ENCODE measurements around the gene SCNN1A. TPM values are rescaled to one million over a fixed set of nuclear protein-coding genes. Genes with fewer than 3 reads are reported as not detected.

Gene SCNN1A
- total and polyA plus RNA-seq, 4 experiments from 2014 or later: 0.24 to 1.3 (median 0.60) TPM

DNA sequence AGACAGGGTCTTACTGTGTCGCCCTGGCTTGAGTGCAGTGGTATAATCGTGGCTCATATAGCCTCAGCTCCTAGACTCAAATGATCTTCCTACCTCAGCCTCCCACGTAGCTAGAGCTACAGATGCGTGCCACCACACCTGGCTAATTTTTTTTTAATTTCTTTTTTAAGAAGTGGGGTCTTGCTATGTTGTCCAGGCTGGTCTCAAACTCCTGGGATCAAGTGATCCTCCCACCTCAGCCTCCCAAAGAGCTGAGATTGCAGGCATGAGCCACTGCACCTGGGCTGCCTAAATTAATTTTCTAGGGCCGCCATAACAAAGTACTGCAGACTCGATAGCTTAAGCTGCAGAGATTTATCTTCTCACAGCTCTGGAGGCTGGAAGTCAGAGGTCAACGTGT, 17.7 kb upstream of the SCNN1A start:
- no peak overlapping the region for H3K4me3 Mint-ChIP-seq
- H3K4me1 ChIP-seq (ENCODE audit: insufficient read depth, low read length): no peaks in the 10 kb centered on the region
- ChIA-PET POLR2A (ENCODE audit: partially characterized antibody) (no interaction called here), CTCF (ENCODE audit: partially characterized antibody) (interaction anchor here (1.2 kb wide), 1 partner anchor 25 kb away, joined by 3 read pairs; no protein-coding TSS in a partner anchor)
- intact Hi-C loops (cut with micrococcal nuclease): no loop called here
- no peaks in the 10 kb centered on the region for H3K36me3 Mint-ChIP-seq
- H3K4me1 Mint-ChIP-seq: no peaks in the 10 kb centered on the region
- DNase-seq: no peak
- no peak overlapping the region for H3K27ac ChIP-seq (ENCODE audit: low read depth, low read length)
- H3K4me3 ChIP-seq (ENCODE audit: low read length in 2 of 2): no peak overlapping the region
- H3K27me3 Mint-ChIP-seq: no peaks in the 10 kb centered on the region
- no peaks in the 10 kb centered on the region for H3K9me3 ChIP-seq (ENCODE audit: control insufficient read depth in 1 of 2, low read length in 2 of 2)
- no peaks in the 10 kb centered on the region for H3K9me3 Mint-ChIP-seq
- H3K27me3 ChIP-seq (ENCODE audit: insufficient read depth, low read length): no peaks in the 10 kb centered on the region
- no peaks in the 10 kb centered on the region for H3K36me3 ChIP-seq (ENCODE audit: insufficient read depth, low read length)
- H3K27ac Mint-ChIP-seq: no peak overlapping the region

DNA sequence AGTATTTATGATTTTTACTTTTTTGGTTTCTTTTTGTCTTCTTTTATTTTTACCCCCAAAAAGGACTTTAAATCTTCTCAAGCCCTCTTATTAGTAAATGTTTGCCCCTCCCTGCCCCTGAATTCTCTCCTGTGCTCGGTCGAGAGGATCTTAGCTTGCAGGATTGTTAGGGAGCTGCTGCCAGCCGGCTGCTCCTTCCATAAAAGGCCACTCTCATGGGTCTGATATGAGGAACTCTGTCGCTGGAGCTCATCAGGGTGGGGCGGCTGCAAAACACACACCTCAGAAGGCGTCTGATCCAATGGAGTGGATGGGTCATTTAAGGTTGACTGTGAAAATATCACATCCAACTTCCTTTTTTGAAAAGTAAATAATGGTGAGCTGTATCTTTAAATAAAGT, 17.1 kb upstream of the SCNN1A start:
- Histone ChIP-seq H3K4me3 (ENCODE audit: low read length in 2 of 2) (no peak overlapping the region), H3K9me3 (ENCODE audit: control insufficient read depth in 1 of 2, low read length in 2 of 2) (no peaks in the 10 kb centered on the region), H3K36me3 (ENCODE audit: insufficient read depth, low read length) (no peaks in the 10 kb centered on the region), H3K4me1 (ENCODE audit: insufficient read depth, low read length) (no peaks in the 10 kb centered on the region), H3K27me3 (ENCODE audit: insufficient read depth, low read length) (no peaks in the 10 kb centered on the region), H3K27ac (ENCODE audit: low read depth, low read length) (no peak overlapping the region)
- no peak overlapping the region for H3K27ac Mint-ChIP-seq
- H3K36me3 Mint-ChIP-seq: no peaks in the 10 kb centered on the region
- no peak for DNase-seq
- H3K27me3 Mint-ChIP-seq: peaks cover 0 to 2% of the 10 kb centered on the region in 2 donors
- intact Hi-C loops (cut with micrococcal nuclease): no loop called here
- POLR2A ChIA-PET (ENCODE audit: partially characterized antibody): no interaction called here
- no peak overlapping the region for H3K4me3 Mint-ChIP-seq
- peaks cover 0 to 1% (median 0%) of the 10 kb centered on the region in 8 donors for H3K9me3 Mint-ChIP-seq
- CTCF ChIA-PET (ENCODE audit: partially characterized antibody): interaction anchor here (1.2 kb wide), 1 partner anchor 25 kb away, joined by 3 read pairs; no protein-coding TSS in a partner anchor
- H3K4me1 Mint-ChIP-seq: no peaks in the 10 kb centered on the region

DNA sequence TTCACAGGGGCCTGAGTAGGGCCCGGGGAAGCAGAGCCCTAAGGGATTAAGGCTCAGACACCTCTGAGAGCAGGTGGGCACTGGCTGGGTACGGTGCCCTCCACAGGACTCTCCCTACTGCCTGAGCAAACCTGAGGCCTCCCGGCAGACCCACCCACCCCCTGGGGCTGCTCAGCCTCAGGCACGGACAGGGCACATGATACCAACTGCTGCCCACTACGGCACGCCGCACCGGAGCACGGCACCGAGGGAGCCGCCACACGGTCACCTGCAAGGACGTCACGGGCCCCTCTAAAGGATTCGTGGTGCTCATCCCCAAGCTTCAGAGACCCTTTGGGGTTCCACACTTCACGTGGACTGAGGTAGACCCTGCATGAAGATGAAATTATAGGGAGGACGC, 15.7 kb upstream of the SCNN1A start:
- DNase-seq: no peak
- ChIA-PET CTCF (ENCODE audit: partially characterized antibody) (no interaction called here), POLR2A (ENCODE audit: partially characterized antibody) (no interaction called here)
- H3K4me3 ChIP-seq (ENCODE audit: low read length in 2 of 2): no peak overlapping the region
- no peaks in the 10 kb centered on the region for H3K27me3 ChIP-seq (ENCODE audit: insufficient read depth, low read length)
- no peaks in the 10 kb centered on the region for H3K36me3 ChIP-seq (ENCODE audit: insufficient read depth, low read length)
- no peaks in the 10 kb centered on the region for H3K4me1 ChIP-seq (ENCODE audit: insufficient read depth, low read length)
- H3K9me3 ChIP-seq (ENCODE audit: control insufficient read depth in 1 of 2, low read length in 2 of 2): no peaks in the 10 kb centered on the region
- intact Hi-C loops (cut with micrococcal nuclease): no loop called here
- Mint-ChIP-seq H3K27me3 (peaks cover 0 to 5% of the 10 kb centered on the region in 2 donors), H3K9me3 (peaks cover 0 to 1% (median 0%) of the 10 kb centered on the region in 8 donors), H3K36me3 (no peaks in the 10 kb centered on the region), H3K27ac (no peak overlapping the region), H3K4me1 (no peaks in the 10 kb centered on the region), H3K4me3 (no peak overlapping the region)
- no peak overlapping the region for H3K27ac ChIP-seq (ENCODE audit: low read depth, low read length)

DNA sequence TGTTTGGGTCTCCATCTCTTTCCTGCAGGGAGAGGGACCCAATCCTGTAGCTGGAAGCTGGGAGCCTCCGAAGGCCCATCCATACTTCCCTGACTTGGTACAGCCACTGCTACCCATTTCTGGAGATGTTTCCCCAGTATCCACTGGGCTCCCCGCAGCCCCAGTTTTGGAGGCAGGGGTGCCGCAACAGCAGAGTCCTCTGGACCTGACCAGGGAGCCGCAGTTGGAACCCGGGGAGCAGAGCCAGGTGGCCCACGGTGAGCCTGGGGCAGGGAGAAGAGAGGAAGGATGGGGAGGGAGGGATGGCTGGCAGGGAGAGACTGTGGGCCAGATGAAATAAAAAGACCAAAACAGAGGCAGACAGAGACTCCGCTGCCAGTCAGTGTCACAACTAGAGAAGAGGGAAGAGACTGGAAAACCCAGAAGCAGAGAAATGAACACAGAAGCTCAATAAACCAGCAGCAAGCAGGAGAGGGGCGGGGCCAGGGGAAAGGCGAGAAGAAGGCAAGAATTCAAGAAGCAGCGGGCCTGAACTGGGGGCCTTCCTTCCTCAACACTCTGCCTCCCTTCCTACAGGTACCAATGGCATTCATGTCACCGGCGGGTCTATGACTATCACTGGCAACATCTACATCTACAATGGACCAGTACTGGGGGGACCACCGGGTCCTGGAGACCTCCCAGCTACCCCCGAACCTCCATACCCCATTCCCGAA, 14.9 kb upstream of the SCNN1A start:
- Histone ChIP-seq H3K27ac (ENCODE audit: low read depth, low read length) (no peak overlapping the region), H3K4me1 (ENCODE audit: insufficient read depth, low read length) (no peaks in the 10 kb centered on the region), H3K4me3 (ENCODE audit: low read length in 2 of 2) (no peak overlapping the region), H3K27me3 (ENCODE audit: insufficient read depth, low read length) (no peaks in the 10 kb centered on the region), H3K36me3 (ENCODE audit: insufficient read depth, low read length) (no peaks in the 10 kb centered on the region), H3K9me3 (ENCODE audit: control insufficient read depth in 1 of 2, low read length in 2 of 2) (no peaks in the 10 kb centered on the region)
- no peaks in the 10 kb centered on the region for H3K4me1 Mint-ChIP-seq
- H3K36me3 Mint-ChIP-seq: no peaks in the 10 kb centered on the region
- CTCF ChIA-PET (ENCODE audit: partially characterized antibody): no interaction called here
- intact Hi-C loops (cut with micrococcal nuclease): no loop called here
- H3K4me3 Mint-ChIP-seq: no peak overlapping the region
- peaks cover 1 to 6% of the 10 kb centered on the region in 2 donors for H3K27me3 Mint-ChIP-seq
- peak overlapping the region in 1 of 7 donors; percentile 74 for H3K27ac Mint-ChIP-seq
- H3K9me3 Mint-ChIP-seq: peaks cover 0 to 1% (median 0%) of the 10 kb centered on the region in 8 donors
- DNase-seq: no peak
- POLR2A ChIA-PET (ENCODE audit: partially characterized antibody): no interaction called here

DNA sequence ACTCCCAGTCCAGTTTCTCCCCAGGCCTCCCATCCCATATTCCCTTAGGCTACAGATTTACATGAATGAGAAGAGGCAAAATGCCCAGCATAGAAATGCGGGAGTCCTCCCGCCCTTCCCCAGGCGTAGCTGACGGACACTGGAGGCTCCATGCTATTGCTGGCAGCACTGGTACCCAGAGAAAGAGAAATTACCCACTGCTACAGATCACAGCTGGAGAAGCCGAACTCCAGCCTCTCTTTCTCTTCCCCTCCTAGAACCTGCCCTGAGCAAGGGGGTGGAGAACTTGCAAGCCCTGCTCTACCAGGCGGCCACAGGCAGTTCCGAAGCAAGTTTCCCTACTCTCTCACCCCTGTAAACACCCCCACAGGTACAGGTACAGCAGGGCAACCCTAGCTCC, 12.2 kb upstream of the SCNN1A start:
- H3K27me3 ChIP-seq (ENCODE audit: insufficient read depth, low read length): peaks cover 12% of the 10 kb centered on the region
- no peak overlapping the region for H3K4me3 ChIP-seq (ENCODE audit: low read length in 2 of 2)
- ChIA-PET POLR2A (ENCODE audit: partially characterized antibody) (no interaction called here), CTCF (ENCODE audit: partially characterized antibody) (no interaction called here)
- H3K27me3 Mint-ChIP-seq: peaks cover 7 to 15% of the 10 kb centered on the region in 2 donors
- H3K4me1 Mint-ChIP-seq: peaks cover 0 to 6% (median 2%) of the 10 kb centered on the region in 4 donors
- H3K36me3 ChIP-seq (ENCODE audit: insufficient read depth, low read length): no peaks in the 10 kb centered on the region
- H3K4me1 ChIP-seq (ENCODE audit: insufficient read depth, low read length): peaks cover 4% of the 10 kb centered on the region
- no peak for DNase-seq
- no peak overlapping the region for H3K27ac ChIP-seq (ENCODE audit: low read depth, low read length)
- no peak overlapping the region for H3K4me3 Mint-ChIP-seq
- H3K27ac Mint-ChIP-seq: no peak overlapping the region
- H3K9me3 ChIP-seq (ENCODE audit: control insufficient read depth in 1 of 2, low read length in 2 of 2): no peaks in the 10 kb centered on the region
- intact Hi-C loops (cut with micrococcal nuclease): no loop called here
- no peaks in the 10 kb centered on the region for H3K36me3 Mint-ChIP-seq
- H3K9me3 Mint-ChIP-seq: peaks cover 0 to 1% (median 0%) of the 10 kb centered on the region in 8 donors

DNA sequence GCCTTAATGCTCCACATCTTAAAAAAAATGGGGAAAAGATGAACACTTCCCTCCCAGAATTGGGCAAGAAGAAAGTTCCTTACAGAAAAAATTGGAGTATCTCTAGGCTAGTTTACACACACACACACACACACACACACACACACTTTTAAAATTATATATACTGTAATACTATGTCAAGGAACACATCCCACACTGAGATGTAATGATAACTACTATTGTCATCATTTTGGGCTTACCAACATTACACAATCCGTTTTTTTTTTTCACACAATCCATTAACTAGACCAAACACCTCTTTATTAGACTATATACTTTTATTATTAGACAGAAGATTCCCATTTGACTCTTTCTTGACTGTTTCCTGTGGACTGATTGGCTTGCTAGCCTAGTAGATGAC, 11.1 kb upstream of the SCNN1A start:
- POLR2A ChIA-PET (ENCODE audit: partially characterized antibody): no interaction called here
- no peak overlapping the region for H3K4me3 ChIP-seq (ENCODE audit: low read length in 2 of 2)
- no peaks in the 10 kb centered on the region for H3K36me3 Mint-ChIP-seq
- no peaks in the 10 kb centered on the region for H3K9me3 ChIP-seq (ENCODE audit: control insufficient read depth in 1 of 2, low read length in 2 of 2)
- H3K27ac ChIP-seq (ENCODE audit: low read depth, low read length): no peak overlapping the region
- DNase-seq: no peak
- H3K27me3 Mint-ChIP-seq: peaks cover 10 to 18% of the 10 kb centered on the region in 2 donors
- peaks cover 4% of the 10 kb centered on the region for H3K4me1 ChIP-seq (ENCODE audit: insufficient read depth, low read length)
- no peak overlapping the region for H3K27ac Mint-ChIP-seq
- CTCF ChIA-PET (ENCODE audit: partially characterized antibody): no interaction called here
- no peaks in the 10 kb centered on the region for H3K36me3 ChIP-seq (ENCODE audit: insufficient read depth, low read length)
- peaks cover 0 to 1% (median 0%) of the 10 kb centered on the region in 8 donors for H3K9me3 Mint-ChIP-seq
- H3K27me3 ChIP-seq (ENCODE audit: insufficient read depth, low read length): peaks cover 16% of the 10 kb centered on the region
- no peak overlapping the region for H3K4me3 Mint-ChIP-seq
- H3K4me1 Mint-ChIP-seq: peaks cover 0 to 11% (median 2%) of the 10 kb centered on the region in 4 donors
- intact Hi-C loops (cut with micrococcal nuclease): no loop called here

DNA sequence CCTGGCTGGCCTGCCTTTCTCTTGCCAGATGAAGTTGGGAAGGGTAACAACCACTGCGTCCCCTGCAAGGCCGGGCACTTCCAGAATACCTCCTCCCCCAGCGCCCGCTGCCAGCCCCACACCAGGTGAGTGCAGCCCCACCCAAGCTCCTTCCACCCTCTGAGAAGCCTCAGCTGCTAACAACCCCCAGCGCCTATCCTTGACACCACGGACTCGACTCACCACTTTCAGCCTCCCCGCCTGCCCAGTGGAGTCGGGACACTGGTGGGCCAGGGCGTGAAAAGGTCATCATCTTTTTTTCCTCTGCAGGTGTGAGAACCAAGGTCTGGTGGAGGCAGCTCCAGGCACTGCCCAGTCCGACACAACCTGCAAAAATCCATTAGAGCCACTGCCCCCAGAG, 10.7 kb upstream of the SCNN1A start:
- ChIA-PET CTCF (ENCODE audit: partially characterized antibody) (no interaction called here), POLR2A (ENCODE audit: partially characterized antibody) (no interaction called here)
- Mint-ChIP-seq H3K9me3 (peaks cover 0 to 1% (median 0%) of the 10 kb centered on the region in 8 donors), H3K4me3 (no peak overlapping the region), H3K27ac (no peak overlapping the region), H3K36me3 (no peaks in the 10 kb centered on the region), H3K27me3 (peaks cover 10 to 19% of the 10 kb centered on the region in 2 donors), H3K4me1 (peaks cover 0 to 11% (median 2%) of the 10 kb centered on the region in 4 donors)
- Histone ChIP-seq H3K4me1 (ENCODE audit: insufficient read depth, low read length) (peaks cover 4% of the 10 kb centered on the region), H3K36me3 (ENCODE audit: insufficient read depth, low read length) (no peaks in the 10 kb centered on the region), H3K27me3 (ENCODE audit: insufficient read depth, low read length) (peaks cover 16% of the 10 kb centered on the region), H3K9me3 (ENCODE audit: control insufficient read depth in 1 of 2, low read length in 2 of 2) (no peaks in the 10 kb centered on the region), H3K4me3 (ENCODE audit: low read length in 2 of 2) (no peak overlapping the region), H3K27ac (ENCODE audit: low read depth, low read length) (no peak overlapping the region)
- no peak for DNase-seq
- intact Hi-C loops (cut with micrococcal nuclease): no loop called here
